IPS-18c (cell line): Measurements from ENCODE around the gene RRH.
"Not testable (repeated sequence)": the region's sequence is repeated elsewhere in the genome, so short reads cannot be mapped to it uniquely, and the experiment has no call there.

ENCODE experiments used
- H3K4me3 ChIP-seq: 2 replicates; pipeline ENCODE4 v1.7.0; 2013; ENCODE audit warnings: low read depth, mild to moderate bottlenecking, low read length, moderate library complexity; ENCODE audit not compliant: insufficient read depth
- H3K9me3 ChIP-seq: one replicate; pipeline ENCODE4 v1.6.1; 2013; ENCODE audit warnings: mild to moderate bottlenecking, low read length, moderate library complexity; ENCODE audit not compliant: control insufficient read depth, insufficient read depth

The RRH gene

DNA sequence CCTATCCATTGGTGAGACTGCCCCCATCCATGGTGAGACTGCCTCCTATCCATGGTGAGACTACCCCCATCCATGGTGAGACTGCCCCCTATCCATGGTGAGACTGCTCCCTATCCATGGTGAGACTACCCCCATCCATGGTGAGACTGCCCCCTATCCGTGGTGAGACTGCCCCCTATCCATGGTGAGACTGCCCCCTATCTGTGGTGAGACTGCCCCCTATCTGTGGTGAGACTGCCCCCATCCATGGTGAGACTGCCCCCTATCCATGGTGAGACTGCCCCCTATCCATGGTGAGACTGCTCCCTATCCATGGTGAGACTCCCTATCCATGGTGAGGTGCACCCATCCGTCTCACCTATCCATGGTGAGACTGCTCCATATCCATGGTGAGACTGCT is 47.8 kb downstream of the RRH start:
- not testable (repeated sequence) for H3K9me3 ChIP-seq, H3K4me3 ChIP-seq

DNA sequence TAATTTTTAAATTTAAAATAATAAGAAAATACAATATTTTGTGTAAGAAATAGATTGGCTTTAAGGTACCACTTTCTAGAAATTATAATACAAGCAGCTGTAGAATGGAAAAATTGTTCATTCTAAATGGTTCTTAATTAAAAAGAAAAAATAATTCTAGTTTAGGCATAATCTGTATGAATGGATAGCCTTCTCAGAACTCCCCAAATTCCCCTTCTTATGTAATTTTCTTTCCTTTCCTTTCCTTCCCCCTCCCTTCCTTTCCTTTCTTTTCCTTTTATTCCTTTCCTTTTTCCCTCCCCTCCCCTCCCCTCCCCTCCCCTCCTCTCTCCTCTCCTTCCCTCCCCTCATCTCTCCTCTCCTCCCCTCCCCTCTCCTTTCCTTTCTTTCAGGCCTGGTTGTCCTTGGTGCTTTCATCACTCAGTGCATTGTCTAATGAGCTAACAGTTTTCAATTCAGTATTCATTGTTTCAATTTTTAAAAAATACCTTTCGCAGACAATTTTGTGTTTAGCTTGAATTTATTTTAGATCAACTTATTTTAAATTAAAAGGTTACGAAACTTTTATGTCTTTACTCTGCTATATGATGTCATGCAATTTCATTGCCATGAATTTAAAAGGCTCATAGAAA is 49.0 kb downstream of the RRH start:
- Histone ChIP-seq H3K4me3 (no peak overlapping the region), H3K9me3 (peaks cover 3% of the 10 kb centered on the region)

DNA sequence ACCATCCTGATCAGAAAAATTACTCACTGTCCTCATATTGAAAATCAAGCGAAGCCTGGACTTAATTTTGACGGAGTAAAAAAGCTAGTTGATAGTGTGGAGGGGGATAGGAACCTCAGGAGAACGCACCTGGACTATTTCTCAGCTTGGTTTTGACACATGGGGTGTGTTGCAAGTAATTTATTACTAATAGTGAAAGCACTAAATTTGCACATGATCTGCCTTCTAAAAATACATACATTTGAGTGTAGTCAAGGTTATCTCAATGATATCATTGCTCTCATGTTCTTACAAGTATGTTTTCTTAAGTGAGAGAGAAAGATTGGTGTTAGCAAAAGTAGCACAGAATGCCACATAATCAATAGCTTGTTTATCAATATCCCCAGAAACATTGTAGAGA is 49.6 kb downstream of the RRH start:
- H3K4me3 ChIP-seq, result no peak overlapping the region

DNA sequence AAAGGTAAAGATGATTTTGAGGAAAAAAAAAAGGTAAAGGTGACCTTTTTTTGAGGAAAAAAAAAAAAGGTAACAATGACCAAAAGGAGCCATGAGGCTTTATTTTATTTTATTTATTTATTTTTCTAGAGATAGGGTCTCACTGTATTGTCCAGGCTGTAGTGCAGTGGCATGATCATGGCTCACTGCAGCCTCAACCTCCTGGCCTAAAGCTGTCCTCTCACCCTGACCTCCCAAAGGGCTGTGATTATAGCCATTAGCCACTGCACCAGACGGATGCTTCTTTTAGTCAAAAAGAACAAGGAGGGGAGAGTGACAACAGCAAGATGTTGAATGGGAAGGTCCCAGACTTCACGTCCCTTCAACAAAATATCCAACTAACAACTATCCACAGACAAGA is 50.6 kb downstream of the RRH start:
- peaks cover 3% of the 10 kb centered on the region for H3K9me3 ChIP-seq
- H3K4me3 ChIP-seq, result no peak overlapping the region

More for the DNA sequence above, 49.6 kb downstream of the RRH start:
- peaks cover 3% of the 10 kb centered on the region for H3K9me3 ChIP-seq

DNA sequence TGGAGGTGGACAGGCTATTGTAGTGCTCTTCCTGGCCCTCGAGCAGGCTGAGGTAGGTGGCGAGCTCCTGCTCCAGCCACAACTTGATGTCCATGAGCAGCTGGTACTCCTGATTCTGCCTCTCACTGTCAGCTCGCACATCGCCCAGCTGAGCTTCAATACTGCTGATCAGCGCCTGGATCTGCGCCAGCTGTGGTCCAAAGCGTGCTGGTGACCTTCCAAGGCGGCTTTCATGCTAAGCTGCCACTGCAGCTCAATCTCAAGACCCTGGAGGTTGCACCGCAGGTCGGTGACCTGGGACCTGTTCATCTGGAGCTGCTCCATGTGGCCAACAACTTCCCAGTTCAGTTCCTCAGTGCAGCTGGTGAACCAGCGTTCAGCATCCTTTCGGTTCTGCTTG is 51.3 kb downstream of the RRH start:
- Histone ChIP-seq H3K9me3 (peaks cover 3% of the 10 kb centered on the region), H3K4me3 (no peak overlapping the region)

DNA sequence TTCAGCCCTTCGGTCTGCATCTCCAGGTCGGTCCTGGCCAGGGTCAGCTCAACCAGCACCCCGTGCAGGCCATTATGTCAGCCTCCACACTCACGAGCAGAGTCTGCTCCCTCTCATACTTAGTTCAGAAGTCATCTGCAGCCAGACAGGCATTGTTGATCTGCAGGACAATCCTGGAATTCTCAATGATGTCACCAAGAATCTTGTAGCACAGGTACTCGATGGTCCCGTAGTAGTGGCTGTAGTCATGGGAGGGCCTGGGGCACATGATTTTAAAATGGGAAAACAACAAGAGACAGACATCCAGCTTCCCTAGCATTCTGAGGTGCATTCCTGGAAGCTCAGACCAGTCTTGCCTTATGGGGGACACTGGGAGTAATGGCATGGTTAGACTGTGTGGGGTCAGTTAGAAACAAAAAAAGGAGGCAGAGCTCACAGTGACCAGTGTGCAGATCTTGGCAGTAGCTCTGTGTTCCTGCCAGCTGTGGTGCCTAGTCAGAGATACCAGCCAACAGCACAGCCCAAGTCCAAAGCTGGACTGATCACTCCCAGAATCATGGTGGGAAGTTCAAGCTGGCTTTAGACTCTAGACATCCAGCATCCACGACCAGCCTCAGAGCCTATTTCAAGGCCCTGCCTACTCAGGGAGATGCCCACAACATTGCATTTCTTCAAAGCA is 52.0 kb downstream of the RRH start:
- Histone ChIP-seq H3K4me3 (no peak overlapping the region), H3K9me3 (peaks cover 3% of the 10 kb centered on the region)

DNA sequence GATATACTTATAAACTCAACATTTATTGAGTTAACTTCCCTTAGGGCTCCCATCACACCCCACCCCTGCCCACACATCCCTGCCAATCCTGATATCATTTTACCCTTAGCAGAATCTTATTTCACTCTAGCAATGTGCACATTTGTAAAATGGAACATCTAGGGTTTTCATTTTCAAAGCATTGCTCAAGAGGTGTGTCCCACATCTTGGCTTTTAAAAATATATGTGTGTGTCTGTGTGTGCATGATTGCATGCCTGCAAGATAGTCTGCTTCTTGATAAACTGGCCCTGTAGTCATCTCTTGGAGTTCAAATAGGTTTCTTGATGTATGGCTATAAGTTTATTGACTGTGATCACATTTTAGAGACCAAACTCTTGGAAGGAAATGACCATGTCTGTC is 58.5 kb downstream of the RRH start:
- H3K4me3 ChIP-seq, result no peak overlapping the region
- H3K9me3 ChIP-seq, result no peaks in the 10 kb centered on the region

DNA sequence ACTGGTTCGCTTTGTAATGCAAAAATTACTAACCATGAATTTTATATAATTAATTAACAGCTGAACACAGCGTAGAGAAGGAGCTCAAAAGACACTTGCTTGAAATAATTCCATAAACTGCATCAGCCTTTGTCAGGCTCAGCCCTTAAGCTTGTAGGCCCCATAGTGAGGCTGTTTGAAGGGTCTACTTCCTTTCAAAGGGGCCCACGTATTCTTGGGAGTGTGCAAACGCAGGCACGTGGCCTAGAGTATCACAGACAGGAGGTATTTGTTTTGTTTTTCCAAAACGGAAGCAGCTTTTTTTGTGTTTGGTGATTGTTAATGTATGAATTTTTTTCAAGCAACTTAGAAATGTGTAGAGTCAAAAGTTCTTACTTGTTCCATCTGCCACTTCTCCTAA is 59.3 kb downstream of the RRH start:
- Histone ChIP-seq H3K4me3 (no peak overlapping the region), H3K9me3 (no peaks in the 10 kb centered on the region)

DNA sequence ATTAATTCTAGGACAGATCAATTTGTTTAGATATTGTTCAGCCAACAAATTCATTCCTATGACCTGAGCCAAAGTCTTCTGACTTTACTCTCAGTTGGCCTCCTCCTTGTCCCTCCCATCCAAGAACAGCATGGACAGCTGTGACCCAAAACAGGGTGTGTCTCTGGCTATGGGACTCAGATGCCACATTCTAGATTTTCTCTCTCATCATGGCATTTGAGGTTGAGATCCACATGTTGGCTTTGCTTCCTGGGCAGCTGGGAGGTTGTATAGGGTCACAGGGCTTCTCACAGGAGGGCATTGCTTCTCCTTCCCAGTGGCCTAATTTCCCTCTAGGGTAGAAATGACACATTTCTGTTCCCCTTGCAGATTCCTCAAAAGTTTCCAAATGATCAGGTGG is 62.3 kb downstream of the RRH start:
- H3K9me3 ChIP-seq, result peaks cover 6% of the 10 kb centered on the region
- no peak overlapping the region for H3K4me3 ChIP-seq
